ENCODE data around the gene GBF1. TPM values are rescaled to one million over a fixed set of nuclear protein-coding genes. Genes with fewer than 3 reads are reported as not detected.

Gene GBF1
- total and polyA plus RNA-seq, 2 of the 13 experiments (the other 11 are each of a cell fraction or from before 2014, with no cell fraction given): 17.1 to 21.9 TPM

DNA sequence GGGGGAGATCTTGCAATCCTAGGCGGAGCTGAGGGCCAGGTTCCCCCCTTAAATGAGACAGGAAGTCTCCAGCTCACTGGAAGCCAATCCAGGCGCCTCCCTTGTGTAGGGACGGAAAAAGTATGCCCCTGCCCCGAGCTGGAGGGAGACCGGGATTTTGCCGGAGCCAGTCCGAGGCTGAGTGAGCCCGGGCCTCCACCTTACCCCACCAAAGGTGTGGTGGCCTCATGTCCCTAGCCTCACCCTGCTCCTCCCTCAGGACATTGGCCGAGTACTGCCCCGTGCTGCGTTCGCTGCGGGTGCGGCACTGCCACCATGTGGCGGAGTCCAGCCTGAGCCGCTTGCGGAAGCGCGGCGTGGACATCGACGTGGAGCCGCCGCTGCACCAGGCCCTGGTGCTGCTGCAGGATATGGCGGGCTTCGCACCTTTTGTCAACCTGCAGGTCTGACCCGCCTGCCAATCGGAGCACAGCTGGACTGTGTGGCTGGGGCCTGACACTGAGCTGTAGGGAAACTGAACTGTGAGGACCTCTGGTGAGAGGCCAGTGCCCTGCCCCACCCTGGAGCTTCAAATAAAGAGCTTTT lies 177.3 kb downstream of the GBF1 start (continued):
- TF ChIP-seq MEIS1 (CRISPR knock-in tag; IDR thresholded peaks at IDR 0.05; ENCODE audit: borderline replicate concordance): peak; percentile 95
- peak; percentile 94; the same call in 1 of the 2 replicates for TF ChIP-seq KDM3A (CRISPR knock-in tag; IDR thresholded peaks at IDR 0.05; ENCODE audit: low read depth)
- no peak for TF ChIP-seq GTF2F1 (IDR thresholded peaks at IDR 0.05; ENCODE audit: low read length)
- TF ChIP-seq ZNF44 (CRISPR knock-in tag; IDR thresholded peaks at IDR 0.05): no peak
- TF ChIP-seq, protein P1, sequence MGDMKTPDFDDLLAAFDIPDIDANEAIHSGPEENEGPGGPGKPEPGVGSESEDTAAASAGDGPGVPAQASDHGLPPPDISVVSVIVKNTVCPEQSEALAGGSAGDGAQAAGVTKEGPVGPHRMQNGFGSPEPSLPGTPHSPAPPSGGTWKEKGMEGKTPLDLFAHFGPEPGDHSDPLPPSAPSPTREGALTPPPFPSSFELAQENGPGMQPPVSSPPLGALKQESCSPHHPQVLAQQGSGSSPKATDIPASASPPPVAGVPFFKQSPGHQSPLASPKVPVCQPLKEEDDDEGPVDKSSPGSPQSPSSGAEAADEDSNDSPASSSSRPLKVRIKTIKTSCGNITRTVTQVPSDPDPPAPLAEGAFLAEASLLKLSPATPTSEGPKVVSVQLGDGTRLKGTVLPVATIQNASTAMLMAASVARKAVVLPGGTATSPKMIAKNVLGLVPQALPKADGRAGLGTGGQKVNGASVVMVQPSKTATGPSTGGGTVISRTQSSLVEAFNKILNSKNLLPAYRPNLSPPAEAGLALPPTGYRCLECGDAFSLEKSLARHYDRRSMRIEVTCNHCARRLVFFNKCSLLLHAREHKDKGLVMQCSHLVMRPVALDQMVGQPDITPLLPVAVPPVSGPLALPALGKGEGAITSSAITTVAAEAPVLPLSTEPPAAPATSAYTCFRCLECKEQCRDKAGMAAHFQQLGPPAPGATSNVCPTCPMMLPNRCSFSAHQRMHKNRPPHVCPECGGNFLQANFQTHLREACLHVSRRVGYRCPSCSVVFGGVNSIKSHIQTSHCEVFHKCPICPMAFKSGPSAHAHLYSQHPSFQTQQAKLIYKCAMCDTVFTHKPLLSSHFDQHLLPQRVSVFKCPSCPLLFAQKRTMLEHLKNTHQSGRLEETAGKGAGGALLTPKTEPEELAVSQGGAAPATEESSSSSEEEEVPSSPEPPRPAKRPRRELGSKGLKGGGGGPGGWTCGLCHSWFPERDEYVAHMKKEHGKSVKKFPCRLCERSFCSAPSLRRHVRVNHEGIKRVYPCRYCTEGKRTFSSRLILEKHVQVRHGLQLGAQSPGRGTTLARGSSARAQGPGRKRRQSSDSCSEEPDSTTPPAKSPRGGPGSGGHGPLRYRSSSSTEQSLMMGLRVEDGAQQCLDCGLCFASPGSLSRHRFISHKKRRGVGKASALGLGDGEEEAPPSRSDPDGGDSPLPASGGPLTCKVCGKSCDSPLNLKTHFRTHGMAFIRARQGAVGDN (CRISPR knock-in tag; IDR thresholded peaks at IDR 0.05): peak; percentile 98
- TF ChIP-seq ZBTB7A (CRISPR knock-in tag; IDR thresholded peaks at IDR 0.05): peak; percentile 67; the same call in 1 of the 2 replicates
- TF ChIP-seq PREB (CRISPR knock-in tag; IDR thresholded peaks at IDR 0.05): no peak
- TF ChIP-seq, protein P2, sequence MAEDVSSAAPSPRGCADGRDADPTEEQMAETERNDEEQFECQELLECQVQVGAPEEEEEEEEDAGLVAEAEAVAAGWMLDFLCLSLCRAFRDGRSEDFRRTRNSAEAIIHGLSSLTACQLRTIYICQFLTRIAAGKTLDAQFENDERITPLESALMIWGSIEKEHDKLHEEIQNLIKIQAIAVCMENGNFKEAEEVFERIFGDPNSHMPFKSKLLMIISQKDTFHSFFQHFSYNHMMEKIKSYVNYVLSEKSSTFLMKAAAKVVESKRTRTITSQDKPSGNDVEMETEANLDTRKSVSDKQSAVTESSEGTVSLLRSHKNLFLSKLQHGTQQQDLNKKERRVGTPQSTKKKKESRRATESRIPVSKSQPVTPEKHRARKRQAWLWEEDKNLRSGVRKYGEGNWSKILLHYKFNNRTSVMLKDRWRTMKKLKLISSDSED (CRISPR knock-in tag; IDR thresholded peaks at IDR 0.05): no peak
- no peak for TF ChIP-seq ZNF136 (CRISPR knock-in tag; IDR thresholded peaks at IDR 0.05; ENCODE audit: low read depth)
- TF ChIP-seq FOXJ3 (CRISPR knock-in tag; IDR thresholded peaks at IDR 0.05; ENCODE audit: borderline replicate concordance): no peak
- no peak for TF ChIP-seq ISX (CRISPR knock-in tag; conservative IDR thresholded peaks at IDR 0.05)
- TF ChIP-seq ZBTB46 (CRISPR knock-in tag; IDR thresholded peaks at IDR 0.05; ENCODE audit: borderline replicate concordance): 0 out of 2 replicates have a peak, but pooled peaks have one; percentile 54
- TF ChIP-seq NONO (IDR thresholded peaks at IDR 0.05): no peak
- TF ChIP-seq NONO (CRISPR knock-in tag; conservative IDR thresholded peaks at IDR 0.05): peak; percentile 91
- peak; percentile 67; the same call in 1 of the 2 replicates for TF ChIP-seq SP5 (CRISPR knock-in tag; IDR thresholded peaks at IDR 0.05; ENCODE audit: borderline replicate concordance, low read depth)
- TF ChIP-seq SAP130 (CRISPR knock-in tag; IDR thresholded peaks at IDR 0.05; ENCODE audit: low read depth): peak; percentile 93
- TF ChIP-seq BCL6 (CRISPR knock-in tag; IDR thresholded peaks at IDR 0.05): peak; percentile 42; the same call in 1 of the 2 replicates
- peak; percentile 81 for TF ChIP-seq AHR (CRISPR knock-in tag; IDR thresholded peaks at IDR 0.05)
- TF ChIP-seq, protein P3, sequence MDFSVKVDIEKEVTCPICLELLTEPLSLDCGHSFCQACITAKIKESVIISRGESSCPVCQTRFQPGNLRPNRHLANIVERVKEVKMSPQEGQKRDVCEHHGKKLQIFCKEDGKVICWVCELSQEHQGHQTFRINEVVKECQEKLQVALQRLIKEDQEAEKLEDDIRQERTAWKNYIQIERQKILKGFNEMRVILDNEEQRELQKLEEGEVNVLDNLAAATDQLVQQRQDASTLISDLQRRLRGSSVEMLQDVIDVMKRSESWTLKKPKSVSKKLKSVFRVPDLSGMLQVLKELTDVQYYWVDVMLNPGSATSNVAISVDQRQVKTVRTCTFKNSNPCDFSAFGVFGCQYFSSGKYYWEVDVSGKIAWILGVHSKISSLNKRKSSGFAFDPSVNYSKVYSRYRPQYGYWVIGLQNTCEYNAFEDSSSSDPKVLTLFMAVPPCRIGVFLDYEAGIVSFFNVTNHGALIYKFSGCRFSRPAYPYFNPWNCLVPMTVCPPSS (IDR thresholded peaks at IDR 0.05): no peak
- peak; percentile 24; the same call in 1 of the 2 replicates for TF ChIP-seq ZSCAN9 (CRISPR knock-in tag; IDR thresholded peaks at IDR 0.05; ENCODE audit: borderline replicate concordance)
- TF ChIP-seq KDM6A (CRISPR knock-in tag; IDR thresholded peaks at IDR 0.05; ENCODE audit: low read depth): no peak
